ENCODE data around the gene SMPD3. TPM values are rescaled to one million over a fixed set of nuclear protein-coding genes. Genes with fewer than 3 reads are reported as not detected.

The SMPD3 gene
- total RNA-seq, 1 experiment from 2014 or later, result 0.89 TPM

DNA sequence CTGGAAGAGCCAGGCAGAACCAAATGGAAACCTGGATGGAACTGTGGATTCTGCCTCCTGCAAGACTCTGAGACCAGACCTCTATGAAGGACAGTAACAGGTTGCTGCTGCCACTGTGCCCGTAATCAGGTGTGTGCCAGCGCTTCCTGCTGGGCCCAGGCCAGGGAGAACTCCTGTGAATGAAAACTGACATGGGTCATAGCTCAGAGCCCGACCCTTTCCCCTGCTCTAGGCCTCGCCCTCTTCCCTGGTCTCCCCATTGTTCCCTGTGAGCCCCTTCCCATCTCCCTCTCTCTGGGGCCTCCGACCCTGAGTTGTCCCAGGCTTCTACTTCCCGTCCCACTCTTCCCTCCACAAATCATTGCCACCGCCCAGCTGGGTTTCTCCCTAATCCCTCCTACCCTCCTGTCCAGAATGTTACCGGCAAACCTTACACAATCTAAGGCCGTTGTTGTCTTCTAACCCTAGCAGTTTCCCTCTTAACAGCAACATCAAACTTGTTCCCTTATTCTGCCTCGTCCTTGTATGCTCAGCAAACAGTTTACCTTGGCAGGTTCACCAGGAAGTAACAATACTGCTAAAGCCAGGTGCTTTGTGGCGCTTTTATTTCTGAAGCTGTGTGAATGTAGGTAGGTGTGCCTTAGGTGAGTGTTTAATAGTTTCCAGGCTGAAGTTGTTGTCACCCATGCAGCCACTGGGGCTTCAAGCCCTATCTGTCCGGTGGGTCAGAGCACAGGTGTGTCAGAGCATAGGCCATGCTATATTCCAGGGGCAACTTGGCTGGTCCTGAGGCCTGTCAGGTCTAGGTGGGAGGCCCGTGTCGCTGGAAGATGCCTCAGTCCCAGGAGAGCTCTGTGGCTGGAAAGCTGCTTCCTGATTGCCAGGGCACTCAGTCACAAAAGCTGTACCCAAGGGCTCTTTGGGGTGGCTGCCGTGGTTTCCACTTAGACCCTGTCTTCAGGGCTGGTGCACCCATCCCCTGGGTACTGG is 32.0 kb downstream of the SMPD3 start (continued):
- no peak for TF ChIP-seq EZH2phosphoT487 (IDR thresholded peaks at IDR 0.05; ENCODE audit: borderline replicate concordance)
- TF ChIP-seq FOSL1 (IDR thresholded peaks at IDR 0.05; ENCODE audit: low read depth), result no peak
- TF ChIP-seq RAD21 (IDR thresholded peaks at IDR 0.05; ENCODE audit: low read depth), result no peak
- TF ChIP-seq, protein P1, sequence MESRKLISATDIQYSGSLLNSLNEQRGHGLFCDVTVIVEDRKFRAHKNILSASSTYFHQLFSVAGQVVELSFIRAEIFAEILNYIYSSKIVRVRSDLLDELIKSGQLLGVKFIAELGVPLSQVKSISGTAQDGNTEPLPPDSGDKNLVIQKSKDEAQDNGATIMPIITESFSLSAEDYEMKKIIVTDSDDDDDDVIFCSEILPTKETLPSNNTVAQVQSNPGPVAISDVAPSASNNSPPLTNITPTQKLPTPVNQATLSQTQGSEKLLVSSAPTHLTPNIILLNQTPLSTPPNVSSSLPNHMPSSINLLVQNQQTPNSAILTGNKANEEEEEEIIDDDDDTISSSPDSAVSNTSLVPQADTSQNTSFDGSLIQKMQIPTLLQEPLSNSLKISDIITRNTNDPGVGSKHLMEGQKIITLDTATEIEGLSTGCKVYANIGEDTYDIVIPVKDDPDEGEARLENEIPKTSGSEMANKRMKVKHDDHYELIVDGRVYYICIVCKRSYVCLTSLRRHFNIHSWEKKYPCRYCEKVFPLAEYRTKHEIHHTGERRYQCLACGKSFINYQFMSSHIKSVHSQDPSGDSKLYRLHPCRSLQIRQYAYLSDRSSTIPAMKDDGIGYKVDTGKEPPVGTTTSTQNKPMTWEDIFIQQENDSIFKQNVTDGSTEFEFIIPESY (IDR thresholded peaks at IDR 0.05; ENCODE audit: extremely low read depth, insufficient replicate concordance, low read length), result no peak
- TF ChIP-seq POLR2AphosphoS5 (IDR thresholded peaks at IDR 0.05; ENCODE audit: low read depth, low read length), result no peak
- TF ChIP-seq CEBPB (IDR thresholded peaks at IDR 0.05; ENCODE audit: low read depth), result no peak
- TF ChIP-seq SP1 (IDR thresholded peaks at IDR 0.05; ENCODE audit: low read depth), result no peak
- TF ChIP-seq SRF (IDR thresholded peaks at IDR 0.05; ENCODE audit: low read depth), result no peak
- TF ChIP-seq JUND (IDR thresholded peaks at IDR 0.05), result no peak

DNA sequence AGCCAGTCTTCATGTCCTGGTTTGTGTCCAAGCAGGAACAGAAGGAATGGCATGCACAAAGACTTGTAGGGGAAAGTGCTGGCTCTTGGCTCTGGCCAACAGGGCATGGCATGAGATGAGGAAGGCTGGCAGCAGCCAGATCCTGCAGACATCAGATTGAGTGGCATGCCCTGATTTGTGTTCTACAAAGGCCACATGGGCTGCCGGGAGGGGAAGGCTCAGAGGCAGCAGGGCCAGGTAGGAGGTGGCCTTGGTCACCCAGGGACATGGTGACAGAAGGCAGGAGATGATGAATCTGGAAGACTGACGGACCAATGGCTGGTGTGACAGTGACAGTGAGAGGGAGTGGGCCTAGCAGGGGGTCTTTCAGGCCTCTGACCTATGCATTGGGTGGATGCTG is 33.7 kb downstream of the SMPD3 start:
- no TSS peak for BruUV-seq (replicated peaks)

More for the DNA sequence above, 33.7 kb downstream of the SMPD3 start:
- Histone ChIP-seq H3K27me3 (ENCODE audit: insufficient read depth, low read length) (no peaks in the 10 kb centered on the region), H3K9me3 (ENCODE audit: control insufficient read depth in 1 of 2, insufficient read depth in 1 of 2, low read depth in 1 of 2, low read length in 2 of 2) (no peaks in the 10 kb centered on the region), H2AFZ (ENCODE audit: low read depth, low read length, poor library complexity, severe bottlenecking) (no peak overlapping the region), H3K9ac (ENCODE audit: low read length) (no peak overlapping the region), H3K4me1 (ENCODE audit: control insufficient read depth in 1 of 2, insufficient read depth in 2 of 2, low read length in 2 of 2) (peaks cover 5 to 12% of the 10 kb centered on the region in 2 experiments; a peak in 2 of 4 replicates), H3K9me2 (ENCODE audit: insufficient read depth) (no peaks in the 10 kb centered on the region), H3K27ac (ENCODE audit: low read depth, low read length) (no peak overlapping the region), H3K4me2 (ENCODE audit: low read length) (no peak overlapping the region), H3K4me3 (replicated peaks in 1 of 2; ENCODE audit: low read depth in 1 of 2, low read length in 2 of 2) (no peak overlapping the region), H3K79me2 (ENCODE audit: insufficient read depth, low read length) (no peaks in the 10 kb centered on the region), H3K36me3 (ENCODE audit: control insufficient read depth in 1 of 2, insufficient read depth in 2 of 2, low read length in 2 of 2) (no peaks in the 10 kb centered on the region), H4K20me1 (ENCODE audit: insufficient read depth) (no peaks in the 10 kb centered on the region)
- TF ChIP-seq, protein P2, sequence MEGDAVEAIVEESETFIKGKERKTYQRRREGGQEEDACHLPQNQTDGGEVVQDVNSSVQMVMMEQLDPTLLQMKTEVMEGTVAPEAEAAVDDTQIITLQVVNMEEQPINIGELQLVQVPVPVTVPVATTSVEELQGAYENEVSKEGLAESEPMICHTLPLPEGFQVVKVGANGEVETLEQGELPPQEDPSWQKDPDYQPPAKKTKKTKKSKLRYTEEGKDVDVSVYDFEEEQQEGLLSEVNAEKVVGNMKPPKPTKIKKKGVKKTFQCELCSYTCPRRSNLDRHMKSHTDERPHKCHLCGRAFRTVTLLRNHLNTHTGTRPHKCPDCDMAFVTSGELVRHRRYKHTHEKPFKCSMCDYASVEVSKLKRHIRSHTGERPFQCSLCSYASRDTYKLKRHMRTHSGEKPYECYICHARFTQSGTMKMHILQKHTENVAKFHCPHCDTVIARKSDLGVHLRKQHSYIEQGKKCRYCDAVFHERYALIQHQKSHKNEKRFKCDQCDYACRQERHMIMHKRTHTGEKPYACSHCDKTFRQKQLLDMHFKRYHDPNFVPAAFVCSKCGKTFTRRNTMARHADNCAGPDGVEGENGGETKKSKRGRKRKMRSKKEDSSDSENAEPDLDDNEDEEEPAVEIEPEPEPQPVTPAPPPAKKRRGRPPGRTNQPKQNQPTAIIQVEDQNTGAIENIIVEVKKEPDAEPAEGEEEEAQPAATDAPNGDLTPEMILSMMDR (IDR thresholded peaks at IDR 0.05 in 2 of 3, conservative IDR thresholded peaks at IDR 0.05 in 1 of 3; ENCODE audit: borderline replicate concordance in 1 of 3, insufficient read depth in 1 of 3, low read depth in 2 of 3, low read length in 2 of 3), result no peak
- TF ChIP-seq RAD21 (IDR thresholded peaks at IDR 0.05; ENCODE audit: low read depth) (no peak), ZFX (IDR thresholded peaks at IDR 0.05) (no peak), JUND (IDR thresholded peaks at IDR 0.05) (no peak), POLR2A (IDR thresholded peaks at IDR 0.05; ENCODE audit: borderline replicate concordance, extremely low read depth, insufficient read depth, insufficient read length) (no peak), CEBPB (IDR thresholded peaks at IDR 0.05; ENCODE audit: low read depth) (no peak)
- TF ChIP-seq, protein P1 (IDR thresholded peaks at IDR 0.05; ENCODE audit: extremely low read depth, insufficient replicate concordance, low read length), result no peak
- intact Hi-C loops (cut with micrococcal nuclease), result no loop called here
- RAD21 ChIA-PET (ENCODE audit: low non-redundant PET in 1 of 2, low total read pairs in 2 of 2, uncharacterized antibody in 2 of 2, unreplicated experiment in 2 of 2), result no interaction called here
- ATAC-seq, result no peak
- POLR2A ChIA-PET, result no interaction called here
- CTCF ChIA-PET, result no interaction called here
- no peak for DNase-seq (ENCODE audit: low read depth, low spot score)

All from HCT116 (cell line).